ENCODE measurements around the gene ELF4.

ELF4 gene

DNA sequence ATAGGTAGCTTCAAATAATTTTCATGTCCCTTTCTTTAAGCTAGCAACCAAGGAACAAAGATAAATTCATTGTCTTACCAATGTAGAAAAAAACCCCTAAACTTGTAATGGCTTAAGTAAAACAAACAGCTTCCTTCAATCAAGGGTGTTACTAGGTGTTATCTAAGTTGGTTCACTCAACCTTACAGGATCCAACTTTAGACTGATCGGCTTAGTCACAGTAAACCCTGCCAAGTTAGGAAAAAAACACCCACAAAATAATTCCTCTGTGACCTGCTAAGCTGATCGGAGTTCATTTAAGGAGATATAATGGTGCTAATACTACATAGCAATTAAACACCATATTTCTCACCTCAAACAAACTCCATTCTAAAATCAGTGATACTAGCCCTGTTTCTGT, 45.3 kb upstream of the ELF4 start:
- no peaks in the 10 kb centered on the region for H3K9me3 ChIP-seq (ENCODE audit: control insufficient read depth, insufficient read depth, low read depth, low read length)
- H3K27ac ChIP-seq (ENCODE audit: extremely low read depth, low read depth, low read length): no peak overlapping the region
- CTCF ChIA-PET: interaction anchor here (0.5 to 1.4 kb wide), 3 partner anchors 38 to 1521 kb away, joined by 3 to 5 read pairs (median 3); no protein-coding TSS in a partner anchor
- POLR2A ChIA-PET: no interaction called here
- no peak overlapping the region for H3K4me3 ChIP-seq (ENCODE audit: low read depth, low read length)
- no peaks in the 10 kb centered on the region for H3K4me1 ChIP-seq (ENCODE audit: control insufficient read depth, insufficient read depth, low read length)
- TF ChIP-seq ZBTB48 (tag by site-specific recombination; IDR thresholded peaks at IDR 0.05) (no peak), ZNF311 (tag by site-specific recombination; IDR thresholded peaks at IDR 0.05; ENCODE audit: borderline replicate concordance) (no peak), ZBTB17 (tag by site-specific recombination; IDR thresholded peaks at IDR 0.05) (no peak), WT1 (tag by site-specific recombination; IDR thresholded peaks at IDR 0.05) (no peak), ZNF211 (tag by site-specific recombination; IDR thresholded peaks at IDR 0.05; ENCODE audit: low read depth) (no peak)
- TF ChIP-seq, protein P1, sequence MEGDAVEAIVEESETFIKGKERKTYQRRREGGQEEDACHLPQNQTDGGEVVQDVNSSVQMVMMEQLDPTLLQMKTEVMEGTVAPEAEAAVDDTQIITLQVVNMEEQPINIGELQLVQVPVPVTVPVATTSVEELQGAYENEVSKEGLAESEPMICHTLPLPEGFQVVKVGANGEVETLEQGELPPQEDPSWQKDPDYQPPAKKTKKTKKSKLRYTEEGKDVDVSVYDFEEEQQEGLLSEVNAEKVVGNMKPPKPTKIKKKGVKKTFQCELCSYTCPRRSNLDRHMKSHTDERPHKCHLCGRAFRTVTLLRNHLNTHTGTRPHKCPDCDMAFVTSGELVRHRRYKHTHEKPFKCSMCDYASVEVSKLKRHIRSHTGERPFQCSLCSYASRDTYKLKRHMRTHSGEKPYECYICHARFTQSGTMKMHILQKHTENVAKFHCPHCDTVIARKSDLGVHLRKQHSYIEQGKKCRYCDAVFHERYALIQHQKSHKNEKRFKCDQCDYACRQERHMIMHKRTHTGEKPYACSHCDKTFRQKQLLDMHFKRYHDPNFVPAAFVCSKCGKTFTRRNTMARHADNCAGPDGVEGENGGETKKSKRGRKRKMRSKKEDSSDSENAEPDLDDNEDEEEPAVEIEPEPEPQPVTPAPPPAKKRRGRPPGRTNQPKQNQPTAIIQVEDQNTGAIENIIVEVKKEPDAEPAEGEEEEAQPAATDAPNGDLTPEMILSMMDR (tag by site-specific recombination; IDR thresholded peaks at IDR 0.05): no peak
- H3K36me3 ChIP-seq (ENCODE audit: control insufficient read depth in 2 of 2, insufficient read depth in 1 of 2, low read length in 2 of 2): peaks cover 0 to 16% of the 10 kb centered on the region in 2 experiments; a peak in 2 of 3 replicates

GRCh38 chrX:130147631-130148030, 37.3 kb upstream of the ELF4 start:
- Histone ChIP-seq H3K4me3 (ENCODE audit: low read depth, low read length) (no peak overlapping the region), H3K4me1 (ENCODE audit: control insufficient read depth, insufficient read depth, low read length) (no peaks in the 10 kb centered on the region), H3K9me3 (ENCODE audit: control insufficient read depth, insufficient read depth, low read depth, low read length) (no peaks in the 10 kb centered on the region), H3K27ac (ENCODE audit: extremely low read depth, low read depth, low read length) (no peak overlapping the region), H3K36me3 (ENCODE audit: control insufficient read depth in 2 of 2, insufficient read depth in 1 of 2, low read length in 2 of 2) (peaks cover 3 to 53% of the 10 kb centered on the region in 2 experiments; a peak in 2 of 3 replicates)
- no peak for TF ChIP-seq ZNF488 (tag by site-specific recombination; IDR thresholded peaks at IDR 0.05)
- POLR2A ChIA-PET: no interaction called here
- CTCF ChIA-PET: interaction anchor here (0.5 to 2.3 kb wide), 2 partner anchors 44 to 51 kb away, joined by 3 to 10 read pairs; no protein-coding TSS in a partner anchor

DNA sequence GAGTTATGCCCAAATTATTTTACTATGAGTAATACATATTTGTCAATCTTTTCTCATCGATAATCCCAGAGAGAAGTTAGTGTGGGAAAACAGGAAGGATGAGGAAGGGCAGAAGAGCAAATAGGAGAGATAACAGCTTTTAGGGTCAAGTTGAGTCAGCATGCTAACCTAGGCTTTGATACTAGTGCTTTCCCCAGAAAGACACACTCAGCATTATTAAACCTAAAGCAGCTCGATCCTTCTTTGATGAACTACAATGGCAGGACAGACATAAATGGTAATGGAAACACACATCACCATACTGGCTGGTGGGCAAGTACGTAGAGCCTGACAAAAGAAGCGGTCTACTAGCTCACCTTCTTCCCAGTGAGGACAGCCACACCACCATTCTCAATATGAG, 34.8 kb upstream of the ELF4 start:
- ChIA-PET POLR2A (interaction anchor here (0.6 to 1.6 kb wide), 2 partner anchors 20 to 48 kb away, joined by 4 to 7 read pairs; partner anchors contain the start of gene AIFM1), CTCF (interaction anchor here (1.1 kb wide), 1 partner anchor 40 kb away, joined by 4 read pairs; no protein-coding TSS in a partner anchor)
- H3K36me3 ChIP-seq (ENCODE audit: control insufficient read depth in 2 of 2, insufficient read depth in 1 of 2, low read length in 2 of 2): peaks cover 3 to 70% of the 10 kb centered on the region in 2 experiments; a peak in 2 of 3 replicates
- no peak overlapping the region for H3K4me3 ChIP-seq (ENCODE audit: low read depth, low read length)
- no peaks in the 10 kb centered on the region for H3K9me3 ChIP-seq (ENCODE audit: control insufficient read depth, insufficient read depth, low read depth, low read length)
- no peak for TF ChIP-seq ZNF501 (tag by site-specific recombination; IDR thresholded peaks at IDR 0.05)
- no peak for TF ChIP-seq ZBTB10 (tag by site-specific recombination; IDR thresholded peaks at IDR 0.05)
- no peak for TF ChIP-seq RBAK (tag by site-specific recombination; IDR thresholded peaks at IDR 0.05)
- no peak for TF ChIP-seq MEIS1 (CRISPR knock-in tag; IDR thresholded peaks at IDR 0.05; ENCODE audit: borderline replicate concordance)
- no peak for TF ChIP-seq ZNF311 (tag by site-specific recombination; IDR thresholded peaks at IDR 0.05; ENCODE audit: borderline replicate concordance)
- no peak for TF ChIP-seq GLIS1 (tag by site-specific recombination; IDR thresholded peaks at IDR 0.05)
- TF ChIP-seq ZNF621 (tag by site-specific recombination; IDR thresholded peaks at IDR 0.05): no peak
- TF ChIP-seq ZNF391 (tag by site-specific recombination; IDR thresholded peaks at IDR 0.05; ENCODE audit: borderline replicate concordance, low read depth): no peak
- TF ChIP-seq WT1 (tag by site-specific recombination; IDR thresholded peaks at IDR 0.05): no peak
- no peak for TF ChIP-seq ZNF677 (tag by site-specific recombination; IDR thresholded peaks at IDR 0.05)
- no peak for TF ChIP-seq ZBTB48 (tag by site-specific recombination; IDR thresholded peaks at IDR 0.05)
- TF ChIP-seq ZNF48 (tag by site-specific recombination; IDR thresholded peaks at IDR 0.05): no peak
- TF ChIP-seq ZNF830 (tag by site-specific recombination; IDR thresholded peaks at IDR 0.05; ENCODE audit: low read depth): no peak
- no peak for TF ChIP-seq ZNF302 (tag by site-specific recombination; IDR thresholded peaks at IDR 0.05; ENCODE audit: low read depth)
- H3K4me1 ChIP-seq (ENCODE audit: control insufficient read depth, insufficient read depth, low read length): no peaks in the 10 kb centered on the region
- H3K27ac ChIP-seq (ENCODE audit: extremely low read depth, low read depth, low read length): no peak overlapping the region
